ENCODE results near the gene FOXF2. TPM values are rescaled to one million over a fixed set of nuclear protein-coding genes. Genes with fewer than 3 reads are reported as not detected.

FOXF2 gene
- total RNA-seq, 1 donor from 2014 or later, result 5.2 TPM

GRCh38 chr6:1371933-1372332, 17.4 kb upstream of the FOXF2 start:
- Histone ChIP-seq H3K27ac (no peak overlapping the region), H3K36me3 (no peaks in the 10 kb centered on the region), H3K4me3 (no peak overlapping the region), H3K4me1 (no peaks in the 10 kb centered on the region), H3K27me3 (no peaks in the 10 kb centered on the region), H3K9me3 (peaks cover 0 to 4% of the 10 kb centered on the region in 2 donors)
- TF ChIP-seq CTCF (IDR thresholded peaks at IDR 0.05), result no peak
- DNase-seq (ENCODE audit: low spot score in 2 of 2), result no peak
- intact Hi-C loops (cut with DNase I), result no loop called here

DNA sequence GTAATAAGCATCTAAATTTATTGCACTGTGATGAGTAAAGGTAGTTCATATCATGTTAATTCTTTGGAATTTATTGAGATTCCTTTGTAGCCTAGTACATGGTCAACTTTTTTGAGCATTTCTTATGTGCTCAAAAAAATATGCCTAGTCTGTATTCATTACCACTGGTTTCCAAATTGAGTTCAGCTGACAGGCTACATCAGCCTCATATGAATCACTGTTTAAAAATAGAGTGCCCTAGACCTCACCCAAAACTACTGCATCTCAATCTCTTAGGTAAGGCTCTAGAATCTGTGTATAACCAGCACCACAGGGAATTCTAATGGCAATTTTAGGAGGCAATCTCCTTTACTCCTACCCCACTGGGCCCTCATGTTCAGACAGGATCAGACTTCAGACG, 16.7 kb upstream of the FOXF2 start:
- Histone ChIP-seq H3K4me1 (no peaks in the 10 kb centered on the region), H3K27me3 (peaks cover 6% of the 10 kb centered on the region), H3K27ac (no peak overlapping the region), H3K4me3 (no peak overlapping the region), H3K9me3 (peaks cover 0 to 4% of the 10 kb centered on the region in 2 donors), H3K36me3 (no peaks in the 10 kb centered on the region)
- intact Hi-C loops (cut with DNase I), result no loop called here
- DNase-seq (ENCODE audit: low spot score in 2 of 2), result no peak
- TF ChIP-seq CTCF (IDR thresholded peaks at IDR 0.05), result no peak

DNA sequence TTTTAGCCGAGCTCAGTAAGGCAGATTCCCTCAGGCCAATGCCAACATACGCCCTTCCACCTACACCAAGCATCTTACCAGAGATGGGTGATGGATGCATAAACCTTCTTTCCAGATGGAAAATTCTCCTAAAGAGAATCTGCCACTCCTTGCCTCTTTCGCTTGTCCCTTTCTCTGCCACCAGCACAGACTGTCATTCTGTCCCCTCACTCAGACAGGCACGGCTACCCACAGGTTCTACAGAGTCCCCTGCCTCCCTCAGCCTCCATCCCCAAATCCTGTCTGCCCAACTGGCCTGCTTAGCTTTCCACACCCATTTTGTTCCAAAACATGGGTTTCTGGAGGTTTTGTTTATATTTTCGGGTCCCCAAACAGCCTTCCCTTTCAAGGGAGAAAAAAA, 12.7 kb upstream of the FOXF2 start:
- no peaks in the 10 kb centered on the region for H3K36me3 ChIP-seq
- intact Hi-C loops (cut with DNase I), result no loop called here
- H3K27ac ChIP-seq, result no peak overlapping the region
- TF ChIP-seq CTCF (IDR thresholded peaks at IDR 0.05), result no peak
- DNase-seq (ENCODE audit: low spot score in 2 of 2), result no peak
- H3K4me3 ChIP-seq, result no peak overlapping the region
- peaks cover 7 to 12% of the 10 kb centered on the region in 2 donors for H3K4me1 ChIP-seq
- H3K9me3 ChIP-seq, result no peaks in the 10 kb centered on the region
- peaks cover 28% of the 10 kb centered on the region for H3K27me3 ChIP-seq

GRCh38 chr6:1377526-1377925, 11.8 kb upstream of the FOXF2 start:
- H3K4me3 ChIP-seq, result no peak overlapping the region
- no peaks in the 10 kb centered on the region for H3K36me3 ChIP-seq
- H3K9me3 ChIP-seq, result no peaks in the 10 kb centered on the region
- H3K27me3 ChIP-seq, result peaks cover 34% of the 10 kb centered on the region
- intact Hi-C loops (cut with DNase I), result no loop called here
- peaks cover 11 to 16% of the 10 kb centered on the region in 2 donors for H3K4me1 ChIP-seq
- no peak overlapping the region for H3K27ac ChIP-seq
- TF ChIP-seq CTCF (IDR thresholded peaks at IDR 0.05), result no peak
- no peak for DNase-seq (ENCODE audit: low spot score in 2 of 2)

GRCh38 chr6:1378065-1379016, 11.0 kb upstream of the FOXF2 start:
- TF ChIP-seq CTCF (IDR thresholded peaks at IDR 0.05), result no peak
- Histone ChIP-seq H3K9me3 (no peaks in the 10 kb centered on the region), H3K36me3 (no peaks in the 10 kb centered on the region), H3K27me3 (peaks cover 42% of the 10 kb centered on the region), H3K4me1 (peaks cover 12 to 16% of the 10 kb centered on the region in 2 donors), H3K27ac (no peak overlapping the region), H3K4me3 (peak overlapping the region; percentile 35 to 39)
- no peak for DNase-seq (ENCODE audit: low spot score in 2 of 2)
- intact Hi-C loops (cut with DNase I), result no loop called here

Measured in ascending aorta (tissue), 2 donors.